NCI-H748 (cell line): Measurements from ENCODE around the gene NPAT.

ENCODE experiments used
- DNase-seq: peaks from one replicate; lab custom pipeline; 2025; ENCODE audit not compliant: unreplicated experiment; lab: John Stamatoyannopoulos, UW

The NPAT gene

DNA sequence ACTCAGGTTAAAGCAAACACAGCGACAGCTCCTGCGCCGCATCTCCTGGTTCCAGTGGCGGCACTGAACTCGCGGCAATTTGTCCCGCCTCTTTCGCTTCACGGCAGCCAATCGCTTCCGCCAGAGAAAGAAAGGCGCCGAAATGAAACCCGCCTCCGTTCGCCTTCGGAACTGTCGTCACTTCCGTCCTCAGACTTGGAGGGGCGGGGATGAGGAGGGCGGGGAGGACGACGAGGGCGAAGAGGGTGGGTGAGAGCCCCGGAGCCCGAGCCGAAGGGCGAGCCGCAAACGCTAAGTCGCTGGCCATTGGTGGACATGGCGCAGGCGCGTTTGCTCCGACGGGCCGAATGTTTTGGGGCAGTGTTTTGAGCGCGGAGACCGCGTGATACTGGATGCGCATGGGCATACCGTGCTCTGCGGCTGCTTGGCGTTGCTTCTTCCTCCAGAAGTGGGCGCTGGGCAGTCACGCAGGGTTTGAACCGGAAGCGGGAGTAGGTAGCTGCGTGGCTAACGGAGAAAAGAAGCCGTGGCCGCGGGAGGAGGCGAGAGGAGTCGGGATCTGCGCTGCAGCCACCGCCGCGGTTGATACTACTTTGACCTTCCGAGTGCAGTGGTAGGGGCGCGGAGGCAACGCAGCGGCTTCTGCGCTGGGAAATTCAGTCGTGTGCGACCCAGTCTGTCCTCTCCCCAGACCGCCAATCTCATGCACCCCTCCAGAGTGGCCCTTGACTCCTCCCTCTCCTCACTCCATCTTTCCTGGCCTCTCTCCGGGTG is at the start of gene NPAT, which contains the start of gene ATM:
NPAT (minus strand) TSS at position 65 of the 774 bp plus-strand sequence. CDS start 102 bp downstream, outside the sequence.
ATM (plus strand) TSS at position 494 of the 774 bp plus-strand sequence. CDS start 4,558 bp downstream, outside the sequence.
- DNase-seq, result peak; percentile 97

GRCh38 chr11:108269583-108269982 is 47.1 kb upstream of the NPAT start:
- DNase-seq, result no peak

GRCh38 chr11:108253176-108253575 is 30.7 kb upstream of the NPAT start:
- no peak for DNase-seq

DNA sequence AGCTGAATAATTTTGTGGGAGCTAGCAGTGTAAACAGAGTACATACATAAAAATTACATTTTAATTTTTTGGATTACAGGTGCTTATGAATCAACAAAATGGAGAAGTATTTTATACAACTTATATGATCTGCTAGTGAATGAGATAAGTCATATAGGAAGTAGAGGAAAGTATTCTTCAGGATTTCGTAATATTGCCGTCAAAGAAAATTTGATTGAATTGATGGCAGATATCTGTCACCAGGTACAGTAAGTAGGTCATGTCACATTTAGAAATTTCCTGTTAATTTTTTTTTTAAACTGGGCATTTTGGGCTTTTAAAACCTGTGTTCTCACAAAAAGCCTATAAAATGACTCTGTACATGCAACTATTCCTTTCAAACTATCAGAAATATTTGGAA is 24.4 kb upstream of the NPAT start:
- DNase-seq, result no peak

DNA sequence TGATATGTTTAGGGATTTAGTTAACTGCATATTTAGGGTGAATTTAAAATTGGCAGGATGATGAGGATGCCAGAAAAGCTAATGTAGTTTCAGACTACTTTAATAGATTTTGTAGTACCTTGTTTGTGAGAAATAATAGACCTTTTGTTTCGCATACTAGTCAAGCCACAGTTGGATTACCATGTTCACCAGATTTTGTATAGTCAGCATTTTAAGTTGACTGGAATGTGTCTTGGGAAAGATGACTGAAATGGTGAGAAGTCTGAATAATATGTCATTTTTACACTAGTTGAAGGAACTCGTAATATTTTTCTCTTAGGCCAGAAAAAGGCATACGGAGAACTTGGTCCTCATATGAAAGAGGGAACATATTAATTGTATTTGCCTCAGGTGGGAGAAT is 23.9 kb upstream of the NPAT start:
- DNase-seq, result no peak

GRCh38 chr11:108242422-108242821 is 20.0 kb upstream of the NPAT start:
- DNase-seq, result no peak

GRCh38 chr11:108241330-108242037 is 19.0 kb upstream of the NPAT start:
- DNase-seq, result no peak

GRCh38 chr11:108239076-108239475 is 16.6 kb upstream of the NPAT start:
- DNase-seq, result no peak

DNA sequence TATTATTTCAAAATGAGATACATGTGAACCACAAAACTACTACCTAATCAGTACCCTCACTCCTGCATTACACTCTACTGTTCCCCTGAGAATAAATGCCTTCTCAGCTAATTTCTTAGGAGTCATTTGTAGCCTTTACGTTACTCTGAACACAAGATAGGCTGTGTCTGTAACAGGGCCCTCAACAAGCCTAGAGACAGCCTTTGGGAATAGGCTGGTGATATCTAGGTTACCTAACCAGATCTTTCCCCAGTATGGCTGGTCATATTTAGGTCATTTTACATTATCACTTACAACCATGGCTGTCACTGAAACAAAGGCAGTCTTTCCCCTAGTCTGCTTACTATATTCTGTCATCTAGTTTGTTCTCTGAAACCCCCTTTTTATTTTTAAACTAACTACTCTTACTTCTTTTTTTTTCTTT is 14.6 kb upstream of the NPAT start:
- DNase-seq, result no peak

DNA sequence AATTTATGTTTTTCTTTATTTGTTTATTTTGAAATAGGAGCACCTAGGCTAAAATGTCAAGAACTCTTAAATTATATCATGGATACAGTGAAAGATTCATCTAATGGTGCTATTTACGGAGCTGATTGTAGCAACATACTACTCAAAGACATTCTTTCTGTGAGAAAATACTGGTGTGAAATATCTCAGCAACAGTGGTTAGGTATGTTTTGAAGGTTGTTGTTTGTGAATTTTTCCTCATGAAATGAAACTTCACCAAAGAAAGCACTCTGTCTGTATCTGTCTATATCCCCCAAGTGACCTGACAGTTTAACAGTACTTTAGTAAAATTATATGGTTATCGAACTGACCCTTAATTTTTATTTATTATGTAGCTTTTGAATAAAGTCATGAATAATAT is 13.2 kb upstream of the NPAT start:
- no peak for DNase-seq

DNA sequence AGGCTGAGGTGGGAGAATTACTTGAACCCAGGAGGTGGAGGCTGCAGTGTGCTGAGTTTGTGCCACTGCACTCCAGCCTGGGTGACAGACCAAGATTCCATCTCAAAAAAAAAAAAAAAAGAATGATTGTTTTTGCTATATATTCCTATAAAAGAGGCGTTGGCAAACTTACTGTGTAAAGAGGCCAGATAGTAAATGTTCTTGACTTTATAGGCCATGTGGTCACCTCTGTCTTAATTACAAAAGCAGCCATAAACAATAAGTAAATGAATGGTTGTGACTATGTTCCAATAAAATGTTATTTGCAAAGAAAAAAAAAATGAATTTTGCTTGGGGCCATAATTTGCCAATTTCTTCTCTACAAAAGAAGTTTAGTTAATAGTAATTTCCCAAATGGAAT is 12.8 kb upstream of the NPAT start:
- DNase-seq, result no peak

DNA sequence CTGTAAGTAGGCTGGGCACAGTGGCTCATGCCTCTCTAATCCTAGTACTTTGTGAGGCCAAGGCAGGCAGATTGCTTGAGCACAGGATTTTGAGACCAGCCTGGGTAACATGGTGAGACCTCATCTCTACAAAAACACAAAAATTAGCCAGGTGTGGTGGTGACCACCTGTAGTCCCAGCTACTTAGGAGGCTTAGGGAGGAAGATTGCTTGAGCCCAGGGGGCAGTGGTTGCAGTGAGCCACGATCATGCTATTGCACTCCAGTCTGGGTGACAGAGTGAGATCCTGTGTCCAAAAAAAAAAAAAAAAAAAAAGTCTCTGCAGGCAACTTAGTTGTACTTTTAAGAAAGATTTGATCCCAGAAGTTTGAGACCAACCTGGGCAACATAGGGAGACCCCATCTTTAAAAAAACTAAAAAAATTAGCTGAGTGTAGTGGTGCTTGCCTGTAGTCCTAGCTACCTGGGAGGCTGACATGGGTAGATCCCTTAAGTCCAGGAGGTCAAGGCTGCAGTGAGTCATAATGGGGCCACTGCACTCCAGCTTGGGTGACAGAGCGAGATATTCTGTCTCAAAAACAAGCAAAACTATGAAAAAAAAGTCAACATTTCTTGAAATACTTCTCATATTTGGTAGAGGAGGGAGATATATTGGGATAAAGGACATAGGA is 11.0 kb upstream of the NPAT start:
- no peak for DNase-seq

DNA sequence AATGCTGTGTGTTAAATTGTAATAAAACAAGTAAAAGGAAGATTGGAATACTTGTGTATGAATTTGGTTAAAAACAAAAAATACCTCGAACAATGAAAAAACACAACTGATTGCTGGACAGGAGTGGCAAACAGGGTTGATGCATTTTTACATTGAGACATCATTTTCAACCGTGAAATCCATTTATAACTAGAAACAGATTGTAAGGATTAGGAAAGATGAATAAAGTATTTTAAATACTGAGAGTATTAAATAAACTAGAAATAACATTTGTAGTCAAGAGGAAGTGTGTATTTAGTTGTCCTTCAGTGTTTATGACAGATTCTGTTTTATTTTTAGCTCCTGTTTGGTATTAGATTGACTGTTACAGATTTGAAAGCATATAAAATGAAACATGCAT is 5.8 kb upstream of the NPAT start:
- no peak for DNase-seq

DNA sequence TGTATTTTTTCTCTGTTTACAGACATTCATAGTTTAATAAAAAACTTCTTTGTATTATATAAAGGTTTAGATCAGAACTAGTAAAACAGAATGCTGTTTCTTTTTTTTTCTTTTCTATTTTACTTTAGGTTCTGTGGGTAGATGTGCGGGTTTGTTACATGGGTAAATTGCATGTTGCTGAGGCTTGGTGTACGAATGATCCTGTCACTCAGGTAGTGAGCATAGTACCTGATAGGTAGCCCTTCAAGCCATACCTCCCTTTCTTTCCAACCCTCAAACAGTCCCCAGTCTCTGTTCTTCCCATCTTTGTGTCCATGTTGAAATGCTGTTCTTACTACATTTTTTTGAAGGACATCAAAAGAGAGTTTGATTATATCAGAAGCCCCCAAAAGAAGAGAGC is 3.6 kb upstream of the NPAT start:
- no peak for DNase-seq

DNA sequence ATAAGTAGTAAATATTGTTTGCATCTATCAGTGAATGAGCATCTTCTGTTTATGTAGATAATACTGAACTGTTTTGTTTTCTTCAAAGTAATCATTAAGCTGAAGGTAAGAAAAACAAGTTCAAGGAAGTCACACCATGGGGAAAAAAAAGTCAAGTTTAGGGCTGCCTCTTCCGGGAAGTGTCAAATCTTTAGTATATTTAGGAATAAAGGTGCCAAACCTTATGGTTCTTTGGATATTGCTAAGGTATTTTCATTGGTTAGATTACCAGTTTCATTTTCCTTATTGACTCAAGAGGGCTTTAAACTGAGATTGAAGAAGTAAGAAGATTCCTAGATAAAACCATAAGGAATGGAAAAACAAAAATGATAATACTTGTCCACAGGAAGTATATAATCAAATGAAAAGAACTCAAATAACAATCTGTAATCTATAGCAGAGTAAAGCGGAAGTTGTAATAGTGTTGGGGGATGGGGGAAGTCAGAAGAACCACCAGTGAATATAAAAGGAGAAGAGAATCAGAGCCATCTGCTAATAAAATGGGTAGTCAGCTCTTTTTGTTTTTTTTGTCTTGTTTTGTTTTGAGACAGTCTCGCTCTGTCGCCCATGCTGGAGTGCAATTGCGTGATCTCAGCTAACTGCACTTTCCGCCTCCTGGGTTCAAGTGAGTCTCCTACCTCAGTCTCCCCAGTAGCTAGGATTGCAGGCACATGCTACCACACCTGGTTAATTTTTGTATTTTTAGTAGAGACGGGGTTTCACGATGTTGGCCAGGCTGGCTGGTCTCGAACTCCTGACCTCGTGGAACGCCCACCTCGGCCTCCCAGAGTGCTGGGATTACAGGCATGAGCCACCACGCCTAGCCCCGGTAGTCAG is 2.7 kb upstream of the NPAT start:
- no peak for DNase-seq

DNA sequence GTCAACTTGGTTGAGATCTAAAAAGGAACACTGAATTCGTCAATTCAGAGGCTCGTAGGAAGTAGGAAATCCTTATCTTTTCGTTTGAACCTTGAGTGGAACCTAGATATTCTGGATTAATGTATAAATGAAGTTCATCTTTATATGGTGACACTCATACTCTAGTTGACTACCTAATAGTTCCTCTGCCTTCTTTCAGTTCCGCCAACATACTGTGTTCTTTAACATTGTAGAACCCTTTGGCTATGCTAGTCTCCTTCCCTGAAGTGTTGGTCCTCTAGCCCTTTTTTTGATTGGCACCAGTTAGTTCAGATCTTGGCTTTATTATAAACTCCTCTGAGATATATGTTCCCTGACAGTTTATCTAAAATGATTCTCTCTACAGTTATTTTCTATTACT is 1.9 kb upstream of the NPAT start:
- DNase-seq, result no peak

GRCh38 chr11:108223348-108224149 is 1.1 kb upstream of the NPAT start:
- peak; percentile 48 for DNase-seq

- DNase-seq, result no peak
These were observed 396 bp downstream of the NPAT start for GRCh38 chr11:108221911-108222573.

- DNase-seq, result peak; percentile 11
These were observed 1.1 kb downstream of the NPAT start for GRCh38 chr11:108221371-108221770.
